Measurements from ENCODE around the gene DNAJC6. TPM values are rescaled to one million over a fixed set of nuclear protein-coding genes. Genes with fewer than 3 reads are reported as not detected.
"Not testable (repeated sequence)": the region's sequence is repeated elsewhere in the genome, so short reads cannot be mapped to it uniquely, and the experiment has no call there.

DNAJC6 gene
- polyA plus RNA-seq, 4 donors: 5.4 to 7.5 (median 6.5) TPM

DNA sequence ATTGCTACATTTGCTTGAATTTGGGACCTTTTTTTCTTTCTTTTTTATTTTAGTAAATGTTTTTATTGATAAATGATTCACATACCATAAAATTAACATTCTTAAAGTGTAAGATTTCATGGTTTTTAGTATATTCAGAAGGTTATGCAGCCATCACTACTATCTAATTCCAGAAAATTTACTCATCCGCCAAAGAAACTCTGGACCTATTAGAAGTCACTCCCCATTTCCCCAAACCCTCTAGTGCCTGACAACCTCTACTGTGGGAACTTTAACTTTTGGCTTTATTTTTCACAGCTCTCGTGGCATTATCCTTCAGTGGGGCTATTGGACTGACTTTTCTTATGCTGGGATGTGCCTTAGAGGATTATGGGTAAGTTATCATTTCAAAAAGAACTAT is 115.7 kb downstream of the DNAJC6 start:
- no peak for DNase-seq (ENCODE audit: low read depth in 4 of 4, low spot score in 3 of 4)

DNA sequence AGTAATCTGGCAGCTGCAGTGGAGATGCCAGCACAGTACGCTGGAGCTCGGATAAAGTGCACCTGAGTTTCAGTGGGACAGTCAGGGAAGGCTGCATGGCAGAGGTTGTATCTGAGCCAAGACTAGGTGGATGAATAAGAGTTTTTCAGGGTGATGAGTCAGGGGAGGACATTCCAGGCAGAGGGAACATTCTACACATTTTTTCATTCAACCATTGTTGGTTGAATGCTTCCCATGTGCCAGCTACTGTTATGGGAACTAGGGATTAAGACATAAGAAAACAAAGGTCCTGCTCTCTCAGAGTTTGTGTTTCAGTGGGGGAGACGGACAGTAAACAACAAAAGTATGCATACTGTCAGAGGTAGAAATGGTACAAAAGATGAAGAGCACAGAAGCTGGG is 116.4 kb downstream of the DNAJC6 start:
- no peak for DNase-seq (ENCODE audit: low read depth in 4 of 4, low spot score in 3 of 4)

DNA sequence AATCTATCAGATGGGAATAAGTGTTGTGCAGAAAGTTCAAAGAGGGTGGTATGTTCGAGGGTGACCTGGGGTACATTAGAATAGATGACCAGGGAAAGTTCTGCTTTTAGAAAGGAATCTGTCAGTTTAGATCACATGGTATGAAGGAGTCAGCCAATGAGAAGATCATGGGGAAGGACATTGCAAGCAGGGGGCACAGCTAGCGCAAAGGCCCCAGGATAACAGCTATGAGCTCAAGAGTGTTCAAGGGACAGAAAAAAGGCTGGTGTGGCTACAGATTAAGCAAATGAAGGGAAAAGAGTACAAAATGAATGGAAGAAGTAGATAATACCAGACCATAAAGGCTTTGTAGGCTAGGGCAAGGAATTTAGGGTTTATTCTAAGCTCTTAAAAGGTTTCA is 119.7 kb downstream of the DNAJC6 start:
- no peak for DNase-seq (ENCODE audit: low read depth in 4 of 4, low spot score in 3 of 4)

DNA sequence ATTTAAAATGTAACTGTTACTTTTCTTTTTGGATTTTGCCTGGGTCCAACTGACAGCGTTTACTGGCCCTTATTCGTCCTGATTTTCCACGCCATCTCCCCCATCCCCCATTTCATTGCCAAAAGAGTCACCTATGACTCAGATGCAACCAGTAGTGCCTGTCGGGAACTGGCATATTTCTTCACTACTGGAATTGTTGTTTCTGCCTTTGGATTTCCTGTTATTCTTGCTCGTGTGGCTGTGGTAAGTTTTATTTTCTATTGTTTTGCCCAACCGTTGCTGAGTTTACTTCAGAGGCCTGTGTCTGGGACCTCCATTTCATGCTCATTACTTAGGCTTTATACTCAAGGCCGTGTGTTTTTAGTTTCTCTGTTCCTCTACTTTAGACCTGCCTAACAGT is 120.5 kb downstream of the DNAJC6 start:
- DNase-seq (ENCODE audit: low read depth in 4 of 4, low spot score in 3 of 4): no peak

DNA sequence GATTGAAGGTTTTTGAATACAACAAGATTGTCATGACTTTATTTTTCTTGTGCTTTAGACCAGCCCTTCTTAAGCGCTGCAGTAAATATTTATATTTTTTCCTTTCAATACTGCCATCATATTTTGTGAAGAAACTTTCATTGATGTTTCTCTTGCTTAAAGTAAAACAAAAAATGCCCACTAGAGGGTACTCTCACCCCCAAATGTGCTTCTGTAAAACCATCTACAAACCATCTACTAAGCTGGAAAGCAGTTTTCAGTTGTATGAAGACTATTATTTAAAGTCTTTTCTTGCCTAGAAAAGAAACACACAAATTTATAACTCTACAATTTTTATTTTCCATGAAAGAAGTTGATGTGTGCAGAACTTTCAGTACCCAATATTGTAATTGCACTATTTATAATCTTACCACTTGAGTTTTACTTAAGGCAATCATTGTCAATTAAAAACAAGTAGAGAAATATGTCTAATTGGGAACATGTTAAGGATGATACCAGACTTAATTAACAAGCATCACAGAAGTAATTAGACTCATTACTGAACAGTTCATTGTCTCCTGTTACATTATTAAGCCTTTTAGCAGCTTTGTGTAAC is 121.9 kb downstream of the DNAJC6 start:
- DNase-seq (ENCODE audit: low read depth in 4 of 4, low spot score in 3 of 4): no peak

DNA sequence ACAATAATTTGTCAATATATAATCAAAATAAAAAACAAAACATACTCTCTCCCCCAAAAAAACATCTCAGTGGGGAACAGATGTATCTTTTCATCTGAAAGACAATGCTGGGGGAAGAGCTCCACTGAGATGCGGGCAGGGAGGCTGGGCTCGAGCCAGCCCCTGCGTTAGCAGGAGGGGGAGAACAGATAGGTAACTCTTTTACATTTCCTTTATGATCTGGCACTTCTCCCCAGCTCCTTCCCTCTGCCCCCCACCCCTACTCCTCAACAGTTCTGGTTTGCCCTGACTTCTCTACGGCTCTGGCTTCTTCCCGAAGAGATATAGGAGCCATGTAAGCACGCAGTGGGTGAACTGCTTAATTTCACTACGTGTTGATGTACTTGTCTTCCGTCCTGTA is 123.6 kb downstream of the DNAJC6 start:
- no peak for DNase-seq (ENCODE audit: low read depth in 4 of 4, low spot score in 3 of 4)

DNA sequence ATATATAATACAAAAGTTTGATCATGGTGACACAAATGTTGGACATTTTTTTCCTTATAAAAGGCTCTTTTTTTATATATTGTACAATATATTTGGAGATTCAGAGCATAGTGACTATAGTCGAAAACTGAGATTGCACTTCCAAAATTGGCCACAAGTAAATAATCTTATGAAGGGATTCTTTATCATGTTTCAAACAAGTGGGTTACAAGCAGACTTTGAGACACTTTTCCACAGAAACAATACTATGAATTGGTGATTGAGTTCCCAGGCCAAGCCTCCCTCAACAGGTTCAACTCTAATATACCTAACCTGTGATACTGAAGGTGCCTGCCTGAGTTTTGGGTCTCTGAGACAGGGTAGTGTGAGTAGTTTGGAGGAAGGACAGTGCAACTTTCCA is 124.9 kb downstream of the DNAJC6 start:
- DNase-seq (ENCODE audit: low read depth in 4 of 4, low spot score in 3 of 4): no peak

DNA sequence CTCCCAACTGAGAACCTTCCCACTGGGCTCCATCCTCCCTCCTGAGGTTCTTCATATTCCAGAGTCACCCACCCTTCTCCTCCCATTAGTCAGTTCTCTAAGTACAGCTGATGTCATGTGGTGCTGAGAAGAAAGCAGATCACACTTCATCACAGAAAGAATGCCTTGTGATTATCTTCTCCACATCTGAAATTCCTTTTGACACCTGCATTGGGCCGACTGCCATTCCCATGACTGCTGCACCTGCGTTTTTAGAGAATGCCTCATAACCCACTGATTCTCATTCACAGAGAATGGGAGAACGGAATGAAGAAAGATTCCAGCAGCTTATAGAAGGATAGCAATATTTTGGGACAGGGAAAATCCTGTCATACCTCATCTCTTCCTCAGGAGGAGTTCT is 125.4 kb downstream of the DNAJC6 start:
- DNase-seq (ENCODE audit: low read depth in 4 of 4, low spot score in 3 of 4): no peak

DNA sequence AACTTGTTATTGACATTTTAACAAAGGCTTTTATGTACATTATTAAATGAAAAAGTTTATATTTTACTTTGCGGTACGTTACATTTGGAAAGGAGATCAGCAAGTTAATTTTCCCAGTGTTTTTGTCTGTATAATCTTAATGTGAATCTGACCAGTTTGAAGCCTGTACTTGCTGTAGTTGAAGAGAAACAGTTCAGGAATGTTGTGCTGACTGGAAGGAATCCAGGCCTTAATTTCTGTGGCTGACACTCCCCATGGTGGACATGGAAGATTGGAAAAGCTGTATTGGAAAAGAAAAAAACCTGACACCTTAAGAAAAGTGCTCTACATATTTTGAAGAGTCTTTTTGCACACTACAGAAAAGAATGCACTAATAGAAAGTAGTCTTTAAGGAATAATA is 126.6 kb downstream of the DNAJC6 start:
- DNase-seq (ENCODE audit: low read depth in 4 of 4, low spot score in 3 of 4): no peak

DNA sequence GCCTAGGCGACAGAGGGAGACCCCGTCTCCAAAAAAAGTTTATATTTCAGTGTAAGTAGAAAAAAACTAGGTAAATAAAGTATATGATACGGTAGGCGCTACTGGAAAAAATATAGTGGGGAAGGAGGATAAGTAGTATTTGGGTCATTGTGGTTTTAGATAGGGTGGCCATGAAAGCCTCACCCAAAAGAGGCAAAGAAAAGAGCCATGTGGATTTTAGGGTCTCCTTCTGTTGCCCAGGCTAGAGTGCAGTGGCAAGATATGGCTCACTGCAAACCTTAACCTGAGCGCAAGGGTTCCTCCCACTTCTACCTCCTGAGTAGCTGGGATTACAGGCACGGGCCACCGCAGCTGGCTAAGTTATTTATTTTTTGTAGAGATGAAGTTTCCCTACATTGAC is 128.3 kb downstream of the DNAJC6 start:
- DNase-seq (ENCODE audit: low read depth in 4 of 4, low spot score in 3 of 4): no peak

DNA sequence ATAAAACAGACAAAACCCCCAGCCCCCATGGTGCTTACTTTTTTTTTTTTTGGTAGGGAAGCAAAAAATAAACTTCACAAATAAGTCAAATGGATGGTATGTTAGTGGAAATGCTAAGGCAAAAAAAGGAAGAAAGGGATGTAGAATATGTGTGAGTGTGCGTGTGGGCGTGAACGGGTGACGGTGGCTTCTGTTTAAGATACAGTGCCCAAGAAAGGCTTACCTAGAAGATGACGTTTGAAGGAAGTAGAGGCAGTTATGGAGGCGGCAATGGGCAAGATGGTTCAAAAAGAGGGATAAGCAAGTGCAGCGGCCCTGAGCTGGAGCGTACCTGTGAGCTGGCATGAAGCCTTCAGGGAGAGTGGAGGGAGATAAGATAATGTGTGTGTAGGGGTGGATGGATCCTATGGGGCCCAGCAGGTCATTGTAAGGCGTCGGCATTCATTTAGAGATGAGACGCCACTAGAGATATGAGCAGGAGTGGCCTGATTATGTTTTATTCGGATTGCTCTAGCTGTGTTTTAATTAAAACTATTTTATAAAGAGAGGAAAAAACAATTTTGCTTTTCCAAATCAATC is 131.1 kb downstream of the DNAJC6 start:
- no peak for DNase-seq (ENCODE audit: low read depth in 4 of 4, low spot score in 3 of 4)

DNA sequence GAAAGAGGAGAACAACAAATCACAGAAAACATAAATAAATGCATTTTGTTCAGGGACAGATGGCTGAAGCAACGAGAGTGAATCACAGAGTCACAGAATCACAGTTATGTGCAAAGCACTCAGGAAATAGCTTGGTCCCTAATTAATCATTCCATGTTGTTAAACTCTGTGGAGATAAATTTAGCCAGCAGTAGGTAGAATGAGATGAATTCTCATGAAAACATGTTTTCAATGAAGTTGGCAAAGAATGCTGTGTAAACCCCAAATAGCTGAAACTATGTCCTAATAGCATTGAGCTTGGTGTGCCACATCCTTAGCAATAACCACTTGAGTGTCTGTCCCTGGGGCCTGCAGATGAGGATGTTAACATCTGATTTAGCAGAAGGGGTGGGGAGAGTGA is 131.6 kb downstream of the DNAJC6 start:
- no peak for DNase-seq (ENCODE audit: low read depth in 4 of 4, low spot score in 3 of 4)

DNA sequence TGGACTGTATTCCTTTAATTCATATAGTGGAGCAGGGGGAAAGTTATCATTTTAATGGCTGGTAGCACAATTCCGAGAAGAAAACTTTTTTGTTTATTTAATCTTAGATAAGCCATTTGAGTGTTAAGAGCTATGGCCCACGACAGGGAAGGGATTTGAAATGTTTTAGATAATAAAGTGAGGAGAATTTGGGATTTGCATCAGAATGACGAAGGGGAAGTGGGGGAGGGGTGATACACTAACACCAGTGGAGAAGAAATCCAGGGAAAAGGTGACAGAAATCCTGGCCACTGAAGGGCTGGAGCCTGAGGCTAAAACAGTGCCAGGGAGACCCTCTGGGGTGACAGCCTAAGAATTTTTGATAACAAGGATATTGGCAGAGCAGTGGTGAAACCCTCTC is 132.1 kb downstream of the DNAJC6 start:
- no peak for DNase-seq (ENCODE audit: low read depth in 4 of 4, low spot score in 3 of 4)

DNA sequence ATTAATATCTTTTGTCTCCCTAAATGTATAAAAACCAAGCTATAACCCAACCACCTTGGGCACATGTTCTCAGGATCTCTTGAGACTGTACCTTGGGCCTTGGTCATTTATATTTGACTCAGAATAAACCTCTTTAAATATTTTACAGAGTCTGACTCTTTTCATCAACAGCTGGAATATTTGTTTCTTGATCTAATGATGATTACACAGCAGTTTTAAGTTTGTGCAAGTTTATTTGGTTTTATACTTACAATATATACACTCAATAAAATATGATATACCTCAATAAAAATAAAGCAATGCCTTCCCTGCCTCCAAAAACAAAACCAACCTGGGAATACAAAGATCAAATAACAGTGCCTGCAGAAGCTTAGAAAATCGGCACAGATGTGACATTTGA is 133.1 kb downstream of the DNAJC6 start:
- DNase-seq (ENCODE audit: low read depth in 4 of 4, low spot score in 3 of 4): no peak

DNA sequence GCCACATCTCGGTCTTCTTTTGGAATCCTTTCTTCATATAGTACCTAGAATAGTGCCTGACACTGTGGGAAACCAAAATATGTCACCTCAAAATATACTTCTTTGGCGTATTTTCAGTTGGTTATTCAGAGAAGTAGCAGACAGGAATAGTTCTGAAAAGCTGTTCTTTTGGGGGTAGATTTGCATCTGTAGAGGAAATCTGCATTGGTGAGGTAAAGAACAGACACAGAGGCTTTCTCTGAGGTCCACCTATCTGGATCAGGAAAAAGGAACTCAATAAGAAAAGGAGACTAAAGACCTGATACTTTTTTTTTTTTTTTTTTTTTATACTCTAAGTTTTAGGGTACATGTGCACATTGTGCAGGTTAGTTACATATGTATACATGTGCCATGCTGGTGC is 134.3 kb downstream of the DNAJC6 start:
- DNase-seq (ENCODE audit: low read depth in 4 of 4, low spot score in 3 of 4): no peak

DNA sequence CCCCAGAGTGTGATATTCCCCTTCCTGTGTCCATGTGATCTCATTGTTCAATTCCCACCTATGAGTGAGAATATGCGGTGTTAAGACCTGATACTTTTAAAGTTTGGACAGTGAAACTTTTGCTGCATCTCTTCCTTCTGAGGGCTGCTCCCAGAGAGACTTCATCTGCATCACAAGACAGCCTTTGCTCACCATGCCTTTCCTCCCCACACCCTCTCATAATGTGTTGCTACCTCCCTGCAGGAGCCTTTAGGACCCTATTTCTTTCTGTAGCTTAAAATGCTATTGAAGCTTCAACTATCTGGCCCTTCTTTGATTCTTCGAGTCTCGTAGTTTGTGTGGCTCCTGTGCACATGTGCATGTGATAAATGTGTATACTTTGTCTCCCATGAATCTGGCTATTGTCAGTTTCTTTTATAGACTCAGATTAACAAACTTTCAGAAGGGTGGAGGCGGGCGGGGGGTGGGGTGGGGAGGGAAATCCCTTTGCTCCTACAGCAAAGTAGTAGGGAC is 134.8 kb downstream of the DNAJC6 start:
- no peak for DNase-seq (ENCODE audit: low read depth in 4 of 4, low spot score in 3 of 4)

DNA sequence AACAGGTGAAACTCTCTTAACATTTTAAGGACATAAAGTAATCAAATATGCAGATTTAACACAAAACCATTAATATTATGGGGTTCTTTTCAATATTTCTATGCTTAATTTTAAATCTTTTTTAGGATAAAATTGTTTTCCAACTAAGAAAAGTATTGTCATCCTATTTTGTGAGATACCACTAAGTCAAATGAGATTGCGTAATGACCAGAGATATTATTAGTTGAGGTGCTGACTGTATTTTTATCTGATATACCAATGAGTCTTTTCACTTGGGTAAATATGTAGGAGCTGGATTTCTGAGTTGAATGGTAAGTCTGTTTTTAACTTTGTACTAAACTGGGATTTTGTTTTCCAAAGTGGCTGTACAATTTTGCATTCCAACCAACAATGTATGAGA is 136.5 kb downstream of the DNAJC6 start:
- DNase-seq (ENCODE audit: low read depth in 4 of 4, low spot score in 3 of 4): no peak

DNA sequence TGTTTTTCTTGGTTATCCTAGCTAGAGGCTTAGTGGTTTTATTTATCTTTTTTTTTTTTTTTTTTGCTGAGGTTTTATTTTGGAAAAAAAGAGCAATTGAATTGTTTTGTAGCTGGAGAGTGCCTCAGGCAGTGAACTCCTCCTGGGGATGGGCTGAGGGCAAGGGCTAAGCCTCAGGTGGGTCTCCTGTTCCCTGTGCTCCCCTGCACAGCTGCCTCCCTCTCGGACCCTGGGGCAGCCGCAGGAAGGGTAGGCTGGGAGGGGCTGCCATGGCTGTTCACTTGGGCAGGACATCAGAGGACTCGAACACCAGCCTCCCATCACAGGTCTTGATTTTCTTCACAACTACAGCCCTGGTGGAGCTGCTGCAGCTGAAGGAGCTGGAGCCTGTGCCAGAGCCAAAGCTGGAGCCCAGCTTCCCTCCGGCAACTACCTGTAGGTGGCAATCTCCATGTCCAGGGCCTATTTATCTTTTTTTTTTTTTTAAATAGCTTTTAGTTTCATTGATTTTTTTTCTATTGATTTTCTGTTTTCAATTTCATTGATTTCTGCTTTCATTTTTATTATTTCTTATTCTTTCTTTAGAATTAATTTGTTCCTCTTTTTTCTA is 140.0 kb downstream of the DNAJC6 start:
- no peak for DNase-seq (ENCODE audit: low read depth in 4 of 4, low spot score in 3 of 4)

DNA sequence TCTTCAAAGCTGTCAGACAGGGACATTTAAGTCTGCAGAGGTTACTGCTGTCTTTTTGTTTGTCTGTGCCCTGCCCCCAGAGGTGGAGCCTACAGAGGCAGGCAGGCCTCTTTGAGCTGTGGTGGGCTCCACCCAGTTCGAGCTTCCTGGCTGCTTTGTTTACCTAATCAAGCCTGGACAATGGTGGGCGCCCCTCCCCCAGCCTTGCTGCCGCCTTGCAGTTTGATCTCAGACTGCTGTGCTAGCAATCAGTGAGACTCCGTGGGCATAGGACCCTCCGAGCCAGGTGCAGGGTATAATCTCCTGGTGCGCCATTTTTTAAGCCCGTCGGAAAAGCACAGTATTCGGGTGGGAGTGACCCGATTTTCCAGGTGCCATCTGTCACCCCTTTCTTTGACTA is 146.3 kb downstream of the DNAJC6 start:
- not testable (repeated sequence) for DNase-seq (ENCODE audit: low read depth in 4 of 4, low spot score in 3 of 4)

DNA sequence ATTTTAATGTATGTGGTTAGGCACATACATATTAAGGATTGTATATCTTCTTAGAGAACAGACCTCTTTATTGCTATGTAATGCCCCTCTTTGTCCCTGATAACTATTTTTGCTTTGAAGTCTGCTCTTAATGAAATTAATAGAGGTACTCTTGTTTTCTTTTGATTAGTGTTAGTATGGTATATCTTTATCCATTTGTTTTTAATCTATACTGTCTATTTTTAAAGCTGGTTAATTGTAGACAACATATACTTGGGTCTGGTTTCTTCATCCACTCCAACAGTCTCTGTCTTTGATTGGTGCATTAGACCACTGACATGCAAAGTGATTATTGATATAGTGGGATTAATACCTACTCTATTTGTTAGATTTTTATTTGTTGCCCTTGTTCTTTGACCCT is 147.1 kb downstream of the DNAJC6 start:
- DNase-seq (ENCODE audit: low read depth in 4 of 4, low spot score in 3 of 4): no peak

DNA sequence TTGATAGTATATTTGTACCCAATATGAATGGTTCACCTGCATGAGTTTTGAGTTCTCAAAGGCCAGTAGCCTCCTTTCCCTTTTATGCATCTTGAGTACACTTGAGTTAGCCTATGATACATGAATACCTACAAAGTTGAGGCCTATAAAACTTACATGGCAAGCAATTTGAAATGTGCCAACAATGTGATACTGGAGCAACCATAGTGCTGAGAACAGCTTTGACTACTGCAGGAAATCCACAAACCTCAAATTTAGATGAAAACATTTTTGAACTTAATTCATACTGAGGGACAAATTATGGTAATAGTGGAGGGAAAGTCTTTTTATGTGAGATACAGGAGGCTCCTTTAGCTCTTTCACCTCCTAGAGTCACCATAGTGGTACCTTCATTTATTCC is 148.5 kb downstream of the DNAJC6 start:
- DNase-seq (ENCODE audit: low read depth in 4 of 4, low spot score in 3 of 4): no peak

DNA sequence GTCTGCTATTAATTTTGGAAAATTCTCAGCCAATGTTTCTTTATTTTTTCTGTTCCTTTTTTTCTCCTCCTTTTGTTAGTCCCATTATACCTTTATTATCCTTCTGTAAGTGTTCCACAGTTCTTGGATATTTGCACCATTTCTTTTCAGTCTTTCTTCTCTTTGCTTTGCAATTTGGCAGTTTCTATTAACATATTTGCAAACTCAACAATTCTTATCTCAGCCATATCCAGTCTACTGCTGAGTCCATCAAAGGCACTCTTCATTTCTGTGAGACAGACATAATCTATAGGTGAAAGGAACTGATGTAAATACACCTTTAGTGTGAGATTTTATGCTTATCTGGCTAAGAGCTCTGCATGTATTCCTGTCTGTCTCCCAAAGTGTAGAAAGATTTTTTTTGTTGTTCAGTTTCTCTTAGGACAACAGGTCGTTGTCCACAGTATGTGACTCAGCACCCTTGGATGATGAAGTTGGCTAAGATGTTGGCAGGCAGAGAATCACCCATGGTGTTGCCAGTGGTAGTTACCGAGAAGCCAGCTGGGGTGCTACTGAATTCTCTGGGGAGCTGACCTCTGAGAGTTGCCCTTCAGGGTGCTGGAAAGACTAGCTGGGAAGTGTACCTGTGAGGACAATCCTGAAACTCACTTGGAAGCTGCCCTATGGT is 149.5 kb downstream of the DNAJC6 start:
- no peak for DNase-seq (ENCODE audit: low read depth in 4 of 4, low spot score in 3 of 4)
